GM21381 (cell line): ENCODE measurements around the gene SMIM22.

Experiments used
- ATAC-seq: cut with Tn5 transposase; IDR thresholded peaks from one replicate; pipeline ENCODE4 v1.9.1; 2021; ENCODE audit warnings: mild to moderate bottlenecking, moderate library complexity; ENCODE audit not compliant: unreplicated experiment

Gene SMIM22

GRCh38 chr16:4795181-4795827 lies at the start of gene SMIM22:
Gene SMIM22 (plus strand): TSS chr16:4795369. CDS start chr16:4795735, 366 bp downstream.
- ATAC-seq = no peak

GRCh38 chr16:4746215-4746614 lies 49.0 kb upstream of the SMIM22 start:
- no peak for ATAC-seq

- no peak for ATAC-seq
Observed at GRCh38 chr16:4746991-4747574, 48.1 kb upstream of the SMIM22 start.

- ATAC-seq = no peak
Observed at GRCh38 chr16:4747906-4748681, 47.1 kb upstream of the SMIM22 start.

GRCh38 chr16:4748682-4749411 lies 46.3 kb upstream of the SMIM22 start:
- no peak for ATAC-seq

- ATAC-seq = no peak
Observed at GRCh38 chr16:4749700-4750257, 45.4 kb upstream of the SMIM22 start.

- no peak for ATAC-seq
Observed at GRCh38 chr16:4750896-4751295, 44.3 kb upstream of the SMIM22 start.

- ATAC-seq = no peak
Observed at GRCh38 chr16:4752351-4753100, 42.6 kb upstream of the SMIM22 start.

- no peak for ATAC-seq
Observed at GRCh38 chr16:4753227-4753626, 41.9 kb upstream of the SMIM22 start.

- ATAC-seq = no peak
Observed at GRCh38 chr16:4754865-4755264, 40.3 kb upstream of the SMIM22 start.

- no peak for ATAC-seq
Observed at GRCh38 chr16:4755687-4756086, 39.5 kb upstream of the SMIM22 start.

GRCh38 chr16:4760221-4760910 lies 34.8 kb upstream of the SMIM22 start:
- no peak for ATAC-seq

GRCh38 chr16:4762205-4762604 lies 33.0 kb upstream of the SMIM22 start:
- ATAC-seq = no peak

GRCh38 chr16:4763791-4764190 lies 31.4 kb upstream of the SMIM22 start:
- ATAC-seq = no peak

GRCh38 chr16:4765511-4766474 lies 29.4 kb upstream of the SMIM22 start:
- ATAC-seq = no peak

- ATAC-seq = peak; percentile 83
Observed at GRCh38 chr16:4766875-4767628, 28.1 kb upstream of the SMIM22 start, which contains the start of gene ZNF500. Gene ZNF500 (minus strand): TSS chr16:4767162. CDS start chr16:4765978, 1,184 bp downstream.

- ATAC-seq = no peak
Observed at GRCh38 chr16:4767872-4768548, 27.2 kb upstream of the SMIM22 start.
